ENCODE data around the gene LRRC57.

The LRRC57 gene

GRCh38 chr15:42499858-42500609 is 48.6 kb downstream of the LRRC57 start:
- peaks cover 5% of the 10 kb centered on the region for H3K4me1 ChIP-seq (ENCODE audit: control insufficient read depth, insufficient read depth, low read length)

GRCh38 chr15:42498212-42499068 is 50.2 kb downstream of the LRRC57 start:
- H3K9ac ChIP-seq (ENCODE audit: low read depth, low read length): no peak overlapping the region
- H3K9me3 ChIP-seq (ENCODE audit: control insufficient read depth, insufficient read depth, low read length): no peaks in the 10 kb centered on the region
- H3K27me3 ChIP-seq (ENCODE audit: control insufficient read depth, insufficient read depth, low read length): no peaks in the 10 kb centered on the region
- no peaks in the 10 kb centered on the region for H3K36me3 ChIP-seq (ENCODE audit: control insufficient read depth, insufficient read depth, low read length)
- H3K4me1 ChIP-seq (ENCODE audit: control insufficient read depth, insufficient read depth, low read length): peaks cover 5% of the 10 kb centered on the region
- H3K4me3 ChIP-seq (ENCODE audit: low read depth, low read length): no peak overlapping the region

More at GRCh38 chr15:42499858-42500609, 48.6 kb downstream of the LRRC57 start:
- H3K4me3 ChIP-seq (ENCODE audit: low read depth, low read length): no peak overlapping the region
- no peak overlapping the region for H3K9ac ChIP-seq (ENCODE audit: low read depth, low read length)
- no peaks in the 10 kb centered on the region for H3K9me3 ChIP-seq (ENCODE audit: control insufficient read depth, insufficient read depth, low read length)
- no peaks in the 10 kb centered on the region for H3K36me3 ChIP-seq (ENCODE audit: control insufficient read depth, insufficient read depth, low read length)
- no peaks in the 10 kb centered on the region for H3K27me3 ChIP-seq (ENCODE audit: control insufficient read depth, insufficient read depth, low read length)

GRCh38 chr15:42495361-42496212 is 53.0 kb downstream of the LRRC57 start, which contains the start of gene SNAP23:
Gene SNAP23, plus strand, starts transcription at chr15:42495634. Its CDS starts 16,213 bp downstream, at chr15:42511847.
- Histone ChIP-seq H3K9ac (ENCODE audit: low read depth, low read length) (peak within 1 kb of the TSS; percentile 63), H3K27me3 (ENCODE audit: control insufficient read depth, insufficient read depth, low read length) (no peaks in the 10 kb centered on the region), H3K4me3 (ENCODE audit: low read depth, low read length) (peak within 1 kb of the TSS; percentile 97), H3K9me3 (ENCODE audit: control insufficient read depth, insufficient read depth, low read length) (no peaks in the 10 kb centered on the region), H3K36me3 (ENCODE audit: control insufficient read depth, insufficient read depth, low read length) (no peaks in the 10 kb centered on the region), H3K4me1 (ENCODE audit: control insufficient read depth, insufficient read depth, low read length) (peaks cover 8% of the 10 kb centered on the region)

- Histone ChIP-seq H3K9me3 (ENCODE audit: control insufficient read depth, insufficient read depth, low read length) (no peaks in the 10 kb centered on the region), H3K4me1 (ENCODE audit: control insufficient read depth, insufficient read depth, low read length) (peaks cover 8% of the 10 kb centered on the region), H3K9ac (ENCODE audit: low read depth, low read length) (peak overlapping the region; percentile 63), H3K4me3 (ENCODE audit: low read depth, low read length) (peak overlapping the region; percentile 97), H3K36me3 (ENCODE audit: control insufficient read depth, insufficient read depth, low read length) (no peaks in the 10 kb centered on the region), H3K27me3 (ENCODE audit: control insufficient read depth, insufficient read depth, low read length) (no peaks in the 10 kb centered on the region)
These were observed 53.6 kb downstream of the LRRC57 start for GRCh38 chr15:42494998-42495360.

GRCh38 chr15:42493679-42494078 is 54.9 kb downstream of the LRRC57 start:
- no peak overlapping the region for H3K4me3 ChIP-seq (ENCODE audit: low read depth, low read length)
- no peaks in the 10 kb centered on the region for H3K9me3 ChIP-seq (ENCODE audit: control insufficient read depth, insufficient read depth, low read length)
- H3K27me3 ChIP-seq (ENCODE audit: control insufficient read depth, insufficient read depth, low read length): no peaks in the 10 kb centered on the region
- H3K36me3 ChIP-seq (ENCODE audit: control insufficient read depth, insufficient read depth, low read length): no peaks in the 10 kb centered on the region
- H3K9ac ChIP-seq (ENCODE audit: low read depth, low read length): no peak overlapping the region
- H3K4me1 ChIP-seq (ENCODE audit: control insufficient read depth, insufficient read depth, low read length): peaks cover 7% of the 10 kb centered on the region

- peaks cover 3% of the 10 kb centered on the region for H3K4me1 ChIP-seq (ENCODE audit: control insufficient read depth, insufficient read depth, low read length)
These were observed 56.9 kb downstream of the LRRC57 start for GRCh38 chr15:42491539-42492225.

GRCh38 chr15:42490671-42491538 is 57.7 kb downstream of the LRRC57 start, which contains the start of gene ZNF106:
Gene ZNF106, minus strand, starts transcription at chr15:42491141. Its CDS starts 18,852 bp downstream, at chr15:42472289.
- H3K36me3 ChIP-seq (ENCODE audit: control insufficient read depth, insufficient read depth, low read length): no peaks in the 10 kb centered on the region
- H3K4me3 ChIP-seq (ENCODE audit: low read depth, low read length): peak within 1 kb of the TSS; percentile 94
- H3K9me3 ChIP-seq (ENCODE audit: control insufficient read depth, insufficient read depth, low read length): no peaks in the 10 kb centered on the region
- no peaks in the 10 kb centered on the region for H3K27me3 ChIP-seq (ENCODE audit: control insufficient read depth, insufficient read depth, low read length)
- peak within 1 kb of the TSS; percentile 97 for H3K9ac ChIP-seq (ENCODE audit: low read depth, low read length)
- H3K4me1 ChIP-seq (ENCODE audit: control insufficient read depth, insufficient read depth, low read length): peaks cover 3% of the 10 kb centered on the region

More at GRCh38 chr15:42491539-42492225, 56.9 kb downstream of the LRRC57 start:
- H3K9ac ChIP-seq (ENCODE audit: low read depth, low read length): peak overlapping the region; percentile 97
- no peaks in the 10 kb centered on the region for H3K9me3 ChIP-seq (ENCODE audit: control insufficient read depth, insufficient read depth, low read length)
- H3K4me3 ChIP-seq (ENCODE audit: low read depth, low read length): peak overlapping the region; percentile 94
- no peaks in the 10 kb centered on the region for H3K27me3 ChIP-seq (ENCODE audit: control insufficient read depth, insufficient read depth, low read length)
- no peaks in the 10 kb centered on the region for H3K36me3 ChIP-seq (ENCODE audit: control insufficient read depth, insufficient read depth, low read length)

- H3K4me1 ChIP-seq (ENCODE audit: control insufficient read depth, insufficient read depth, low read length): peaks cover 3% of the 10 kb centered on the region
These were observed 58.3 kb downstream of the LRRC57 start for GRCh38 chr15:42490291-42490670.

More at GRCh38 chr15:42490291-42490670, 58.3 kb downstream of the LRRC57 start:
- Histone ChIP-seq H3K9ac (ENCODE audit: low read depth, low read length) (peak overlapping the region; percentile 97), H3K9me3 (ENCODE audit: control insufficient read depth, insufficient read depth, low read length) (no peaks in the 10 kb centered on the region), H3K4me3 (ENCODE audit: low read depth, low read length) (peak overlapping the region; percentile 94), H3K36me3 (ENCODE audit: control insufficient read depth, insufficient read depth, low read length) (no peaks in the 10 kb centered on the region), H3K27me3 (ENCODE audit: control insufficient read depth, insufficient read depth, low read length) (no peaks in the 10 kb centered on the region)

Data from iPS-15b (cell line).